H9 (cell line): ENCODE results near the gene MME. TPM values are rescaled to one million over a fixed set of nuclear protein-coding genes. Genes with fewer than 3 reads are reported as not detected.

Experiments
- DNase-seq: peaks from one replicate; pipeline ENCODE4 v3.0.0-alpha.2; 2017
- H2AFZ ChIP-seq: one replicate; pipeline ENCODE4 v1.6.1; 2013; ENCODE audit warnings: mild to moderate bottlenecking, low read length, control low read depth, moderate library complexity
- H2AK5ac ChIP-seq: 2 replicates; pipeline ENCODE4 v1.6.1; 2013; ENCODE audit warnings: low read length, control low read depth, mixed read lengths; ENCODE audit not compliant: insufficient read length
- H2BK120ac ChIP-seq: one replicate; pipeline ENCODE4 v1.6.1; 2013; ENCODE audit warnings: low read depth, mild to moderate bottlenecking, low read length, control low read depth, inconsistent platforms; ENCODE audit not compliant: poor library complexity, severe bottlenecking
- H2BK12ac ChIP-seq: 2 replicates; pipeline ENCODE4 v1.6.1; 2013; ENCODE audit warnings: low read length, control low read depth, mixed read lengths, low read depth; ENCODE audit not compliant: insufficient read length
- H2BK15ac ChIP-seq: 2 replicates; pipeline ENCODE4 v1.6.1; 2013; ENCODE audit warnings: low read depth, low read length, control low read depth
- H2BK20ac ChIP-seq: one replicate; pipeline ENCODE4 v1.6.1; 2013; ENCODE audit warnings: low read depth, mild to moderate bottlenecking, low read length, control low read depth, inconsistent platforms; ENCODE audit not compliant: poor library complexity, severe bottlenecking
- H2BK5ac ChIP-seq: 2 replicates; pipeline ENCODE4 v1.6.1; 2013; ENCODE audit warnings: low read length, control low read depth, mixed read lengths; ENCODE audit not compliant: insufficient read length
- H3K14ac ChIP-seq: 2 replicates; pipeline ENCODE4 v1.6.1; 2013; ENCODE audit warnings: low read length, control low read depth; ENCODE audit not compliant: insufficient read depth
- H3K18ac ChIP-seq: 2 replicates; pipeline ENCODE4 v1.6.1; 2013; ENCODE audit warnings: low read depth, mild to moderate bottlenecking, mixed read lengths, low read length, control low read depth; ENCODE audit not compliant: insufficient read length
- H3K23ac ChIP-seq: 2 replicates; pipeline ENCODE4 v1.6.1; 2013; ENCODE audit warnings: low read length, control low read depth, mixed read lengths, low read depth; ENCODE audit not compliant: insufficient read length
- H3K23me2 ChIP-seq: 2 replicates; pipeline ENCODE4 v1.6.1; 2013; ENCODE audit warnings: low read depth, mild to moderate bottlenecking, mixed read lengths, low read length, control low read depth; ENCODE audit not compliant: insufficient read length, poor library complexity, severe bottlenecking
- H3K27ac ChIP-seq: 2 replicates; pipeline ENCODE4 v1.5.1; 2013; ENCODE audit warnings: low read length, control low read depth, mixed read lengths, low read depth; ENCODE audit not compliant: insufficient read length
- H3K27me3 ChIP-seq: 2 replicates; pipeline ENCODE4 v1.6.1; 2013; ENCODE audit warnings: low read length, control low read depth, inconsistent platforms; ENCODE audit not compliant: insufficient read depth
- H3K4ac ChIP-seq: 2 replicates; pipeline ENCODE4 v1.6.1; 2013; ENCODE audit warnings: low read depth, mild to moderate bottlenecking, control low read depth, inconsistent platforms, low read length, moderate library complexity
- H3K4me1 ChIP-seq: 2 replicates; pipeline ENCODE4 v1.6.1; 2013; ENCODE audit warnings: low read length, control low read depth, inconsistent platforms; ENCODE audit not compliant: insufficient read depth
- H3K4me2 ChIP-seq: 2 replicates; pipeline ENCODE4 v1.6.1; 2013; ENCODE audit warnings: low read length, control low read depth, mixed read lengths; ENCODE audit not compliant: insufficient read length, insufficient read depth
- H3K56ac ChIP-seq: 2 replicates; pipeline ENCODE4 v1.6.1; 2013; ENCODE audit warnings: low read depth, mild to moderate bottlenecking, mixed read lengths, low read length, control low read depth; ENCODE audit not compliant: insufficient read length
- H3K79me1 ChIP-seq: 2 replicates; pipeline ENCODE4 v1.6.1; 2013; ENCODE audit warnings: low read depth, mild to moderate bottlenecking, moderate library complexity, low read length, control low read depth, inconsistent platforms; ENCODE audit not compliant: insufficient read depth, poor library complexity, severe bottlenecking
- H3K79me2 ChIP-seq: 2 replicates; pipeline ENCODE4 v1.6.1; 2013; ENCODE audit warnings: low read length, control low read depth, inconsistent platforms; ENCODE audit not compliant: insufficient read depth
- H3K9ac ChIP-seq: 2 replicates; pipeline ENCODE4 v1.6.1; 2013; ENCODE audit warnings: low read length, control low read depth, mixed read lengths; ENCODE audit not compliant: insufficient read length; ENCODE audit errors: extremely low read depth
- H3K9me3 ChIP-seq: one replicate; pipeline ENCODE4 v1.6.1; 2013; ENCODE audit warnings: low read depth, low read length, inconsistent platforms; ENCODE audit not compliant: control insufficient read depth
- H3T11ph ChIP-seq: one replicate; pipeline ENCODE4 v1.6.1; 2013; ENCODE audit warnings: mild to moderate bottlenecking, low read length, control low read depth, inconsistent platforms
- H4K20me1 ChIP-seq: one replicate; pipeline ENCODE4 v1.6.1; 2013; ENCODE audit not compliant: control insufficient read depth, insufficient read length, insufficient read depth
- H4K5ac ChIP-seq: 2 replicates; pipeline ENCODE4 v1.6.1; 2013; ENCODE audit warnings: low read depth, mild to moderate bottlenecking, mixed read lengths, low read length, control low read depth; ENCODE audit not compliant: insufficient read length
- H4K8ac ChIP-seq: replicated peaks from 2 replicates; pipeline ENCODE4 v1.6.1; 2013; ENCODE audit warnings: low read length, control low read depth, mixed read lengths, low read depth; ENCODE audit not compliant: insufficient read length
- H4K91ac ChIP-seq: 2 replicates; pipeline ENCODE4 v1.6.1; 2013; ENCODE audit warnings: low read depth, mild to moderate bottlenecking, moderate library complexity, mixed read lengths, low read length, control low read depth; ENCODE audit not compliant: insufficient read length
- H3K27ac Mint-ChIP-seq, 3 experiments: 2 replicates in 2 of 3; 3 replicates in 1 of 3; pipeline ENCODE4 v1.8.0; 2020 to 2021; ENCODE audit warnings: mixed read lengths in 3 of 3, mild to moderate bottlenecking in 1 of 3, moderate library complexity in 1 of 3
- H3K27me3 Mint-ChIP-seq: 2 replicates; pipeline ENCODE4 v1.8.0; 2021; ENCODE audit warnings: low read depth, mild to moderate bottlenecking, moderate library complexity, mixed read lengths
- H3K36me3 Mint-ChIP-seq, 3 experiments: 2 replicates in 2 of 3; 3 replicates in 1 of 3; pipeline ENCODE4 v1.8.0; 2020 to 2021; ENCODE audit warnings: low read depth in 3 of 3, mixed read lengths in 3 of 3; ENCODE audit not compliant: insufficient read depth in 1 of 3
- H3K4me1 Mint-ChIP-seq, 2 experiments: 2 replicates each; pipeline ENCODE4 v1.8.0; 2020; ENCODE audit warnings: mixed read lengths in 2 of 2
- H3K4me3 Mint-ChIP-seq, 2 experiments: 2 replicates in 1 of 2; 3 replicates in 1 of 2; pipeline ENCODE4 v1.8.0; 2020 to 2021; ENCODE audit warnings: mild to moderate bottlenecking in 2 of 2, mixed read lengths in 2 of 2, moderate library complexity in 1 of 2
- H3K9me3 Mint-ChIP-seq, 2 experiments: 2 replicates in 1 of 2; 3 replicates in 1 of 2; pipeline ENCODE4 v1.8.0; 2020; ENCODE audit warnings: mild to moderate bottlenecking in 2 of 2, mixed read lengths in 2 of 2, moderate library complexity in 1 of 2
- total RNA-seq: library from RNA; stranded (reverse); gene quantifications from 2 replicates; pipeline ENCODE4 v1.2.1, GENCODE V29; 2021
- TF ChIP-seq, protein P1 (sequence below): fragments of 200-600 bp; sonication (generic); conservative IDR thresholded peaks from 3 replicates; pipeline ENCODE4 v1.8.0; 2021; ENCODE audit warnings: antibody characterized with exemption, mild to moderate bottlenecking

The MME gene
- total RNA-seq, 1 experiment from 2014 or later = 16.4 TPM

DNA sequence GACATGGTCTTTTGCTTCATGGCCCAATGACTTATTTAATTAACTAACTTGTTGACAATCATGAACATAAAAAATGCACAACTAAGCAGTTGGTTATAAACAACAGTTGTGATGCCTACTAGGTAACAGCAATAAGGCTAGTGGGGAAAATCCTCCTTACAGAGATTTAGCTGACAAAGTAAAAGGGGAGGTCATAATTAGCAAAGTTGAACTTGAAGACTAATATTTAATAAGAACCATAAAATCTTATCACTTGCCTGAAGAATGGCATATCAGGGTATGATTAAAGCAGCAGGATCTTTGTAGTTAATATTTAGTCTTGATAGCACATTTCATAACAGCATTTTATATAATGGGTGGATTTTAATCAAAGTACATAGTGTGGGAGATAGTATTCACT lies 84.2 kb downstream of the MME start:
- no peak overlapping the region for H3K4me3 Mint-ChIP-seq
- H3T11ph ChIP-seq = no peak overlapping the region
- no peaks in the 10 kb centered on the region for H3K4me1 Mint-ChIP-seq

More for the DNA sequence above, 84.2 kb downstream of the MME start:
- H3K9me3 Mint-ChIP-seq = no peaks in the 10 kb centered on the region
- Histone ChIP-seq H3K9me3 (no peaks in the 10 kb centered on the region), H2BK12ac (no peak overlapping the region), H2AK5ac (no peak overlapping the region), H3K79me1 (no peaks in the 10 kb centered on the region), H3K4me1 (no peaks in the 10 kb centered on the region), H2AFZ (no peak overlapping the region), H3K56ac (no peak overlapping the region), H3K23ac (no peak overlapping the region), H2BK15ac (no peak overlapping the region), H3K14ac (no peak overlapping the region), H3K18ac (no peak overlapping the region), H3K4me2 (no peak overlapping the region), H3K4ac (no peak overlapping the region), H3K79me2 (no peaks in the 10 kb centered on the region), H4K8ac (no peak overlapping the region), H2BK120ac (no peak overlapping the region), H3K27me3 (no peaks in the 10 kb centered on the region), H4K91ac (no peak overlapping the region), H2BK5ac (no peak overlapping the region), H4K20me1 (no peaks in the 10 kb centered on the region), H2BK20ac (no peak overlapping the region), H3K23me2 (no peaks in the 10 kb centered on the region), H4K5ac (no peak overlapping the region), H3K27ac (no peak overlapping the region), H3K9ac (no peak overlapping the region)
- peaks cover 0 to 6% (median 5%) of the 10 kb centered on the region in 3 experiments; a peak in 4 of 7 replicates for H3K36me3 Mint-ChIP-seq
- no peaks in the 10 kb centered on the region for H3K27me3 Mint-ChIP-seq
- DNase-seq = no peak
- no peak overlapping the region for H3K27ac Mint-ChIP-seq
- TF ChIP-seq, protein P1, sequence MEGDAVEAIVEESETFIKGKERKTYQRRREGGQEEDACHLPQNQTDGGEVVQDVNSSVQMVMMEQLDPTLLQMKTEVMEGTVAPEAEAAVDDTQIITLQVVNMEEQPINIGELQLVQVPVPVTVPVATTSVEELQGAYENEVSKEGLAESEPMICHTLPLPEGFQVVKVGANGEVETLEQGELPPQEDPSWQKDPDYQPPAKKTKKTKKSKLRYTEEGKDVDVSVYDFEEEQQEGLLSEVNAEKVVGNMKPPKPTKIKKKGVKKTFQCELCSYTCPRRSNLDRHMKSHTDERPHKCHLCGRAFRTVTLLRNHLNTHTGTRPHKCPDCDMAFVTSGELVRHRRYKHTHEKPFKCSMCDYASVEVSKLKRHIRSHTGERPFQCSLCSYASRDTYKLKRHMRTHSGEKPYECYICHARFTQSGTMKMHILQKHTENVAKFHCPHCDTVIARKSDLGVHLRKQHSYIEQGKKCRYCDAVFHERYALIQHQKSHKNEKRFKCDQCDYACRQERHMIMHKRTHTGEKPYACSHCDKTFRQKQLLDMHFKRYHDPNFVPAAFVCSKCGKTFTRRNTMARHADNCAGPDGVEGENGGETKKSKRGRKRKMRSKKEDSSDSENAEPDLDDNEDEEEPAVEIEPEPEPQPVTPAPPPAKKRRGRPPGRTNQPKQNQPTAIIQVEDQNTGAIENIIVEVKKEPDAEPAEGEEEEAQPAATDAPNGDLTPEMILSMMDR = no peak
